Thyroid gland (tissue), 4 donors: ENCODE results near the gene GNG7. TPM values are rescaled to one million over a fixed set of nuclear protein-coding genes. Genes with fewer than 3 reads are reported as not detected.

Experiments used
- DNase-seq, 2 donors: peaks; one replicate each; pipeline ENCODE4 v3.0.0-alpha.2; 2019
- H3K27ac ChIP-seq, 3 donors: fragments of 200-600 bp; sonication (generic); 1 replicate in 2 of 3; 2 replicates in 1 of 3; pipeline ENCODE4 v1.5.1; 2016 to 2019; ENCODE audit warnings: mild to moderate bottlenecking in 1 of 3, moderate library complexity in 1 of 3
- H3K27me3 ChIP-seq: fragments of 200-600 bp; sonication (generic); one replicate; pipeline ENCODE4 v1.5.1; 2019
- H3K36me3 ChIP-seq, 2 donors: fragments of 200-600 bp; sonication (generic); one replicate each; pipeline ENCODE4 v1.5.1; 2016 to 2019
- H3K4me1 ChIP-seq, 2 donors: fragments of 200-600 bp; sonication (generic); one replicate each; pipeline ENCODE4 v1.5.1; 2017 to 2019
- H3K4me3 ChIP-seq, 3 donors: fragments of 200-600 bp; sonication (generic); replicated peaks in 1 of 3; 1 replicate in 2 of 3; 2 replicates in 1 of 3; pipeline ENCODE4 v1.5.1; 2016; ENCODE audit warnings: mild to moderate bottlenecking in 1 of 3
- H3K9me3 ChIP-seq: fragments of 200-600 bp; sonication (generic); one replicate; pipeline ENCODE4 v1.5.1; 2017
- POLR2A ChIP-seq, 2 donors: fragments of 450-650 bp; IDR thresholded peaks; one replicate each; pipeline ENCODE4 v1.6.1; 2017; ENCODE audit warnings: antibody characterized with exemption in 2 of 2, mild to moderate bottlenecking in 2 of 2, moderate library complexity in 1 of 2
- WGBS, 2 donors: methylation state at CpG; one replicate each; pipeline ENCODE4 v1.1.5; 2017; 5-methylcytosine and 5-hydroxymethylcytosine counted together
- intact Hi-C: fragments of 100-400 bp; cut with DNase I; formaldehyde crosslinking; loops from one replicate; pipeline ENCODE4 v1.15.1; 2023
- total RNA-seq, 4 donors: library from RNA; depleted of rRNA; stranded (reverse); fragments of >200 nt; gene quantifications; one replicate each; pipeline ENCODE4 v1.2.3, GENCODE V29; 2016
- TF ChIP-seq, protein P1 (sequence below), 6 experiments: fragments of 200-600 bp in 3 of 6; fragments of 450-650 bp in 3 of 6; sonication (generic) in 3 of 6; IDR thresholded peaks; one replicate each; pipeline ENCODE4 v1.5.1; 2016 to 2019; ENCODE audit warnings: antibody characterized with exemption in 6 of 6, mild to moderate bottlenecking in 2 of 6, inconsistent platforms in 1 of 6, moderate library complexity in 1 of 6

GNG7 gene
- total RNA-seq, 4 donors from 2014 or later, result 3.8 to 6.9 (median 5.6) TPM

DNA sequence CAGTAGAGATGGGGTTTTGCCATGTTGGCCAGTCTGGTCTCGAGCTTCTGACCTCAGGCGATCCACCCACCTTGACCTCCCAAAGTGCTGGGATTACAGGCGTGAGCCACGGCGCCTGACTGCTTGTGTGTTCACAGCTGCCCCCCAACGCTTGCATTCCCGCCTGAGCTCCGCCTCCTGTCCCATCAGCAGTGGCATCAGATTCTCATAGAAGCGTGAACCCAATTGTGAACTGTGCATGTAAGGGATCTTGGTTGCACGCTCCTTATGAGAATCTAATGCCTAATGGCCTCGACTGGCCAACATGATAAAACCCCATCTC lies 150.7 kb downstream of the GNG7 start:
- whole genome bisulfite sequencing, 2 donors, result 94 to 96% methylated on average over 11 of the region's 11 CpGs
- Histone ChIP-seq H3K27me3 (no peaks in the 10 kb centered on the region), H3K36me3 (no peaks in the 10 kb centered on the region), H3K27ac (no peak overlapping the region), H3K4me1 (peaks cover 5 to 13% of the 10 kb centered on the region in 2 donors), H3K4me3 (no peak overlapping the region), H3K9me3 (no peaks in the 10 kb centered on the region)
- no peak for TF ChIP-seq POLR2A (IDR thresholded peaks at IDR 0.05)
- intact Hi-C loops, result no loop called here
- DNase-seq, result no peak

DNA sequence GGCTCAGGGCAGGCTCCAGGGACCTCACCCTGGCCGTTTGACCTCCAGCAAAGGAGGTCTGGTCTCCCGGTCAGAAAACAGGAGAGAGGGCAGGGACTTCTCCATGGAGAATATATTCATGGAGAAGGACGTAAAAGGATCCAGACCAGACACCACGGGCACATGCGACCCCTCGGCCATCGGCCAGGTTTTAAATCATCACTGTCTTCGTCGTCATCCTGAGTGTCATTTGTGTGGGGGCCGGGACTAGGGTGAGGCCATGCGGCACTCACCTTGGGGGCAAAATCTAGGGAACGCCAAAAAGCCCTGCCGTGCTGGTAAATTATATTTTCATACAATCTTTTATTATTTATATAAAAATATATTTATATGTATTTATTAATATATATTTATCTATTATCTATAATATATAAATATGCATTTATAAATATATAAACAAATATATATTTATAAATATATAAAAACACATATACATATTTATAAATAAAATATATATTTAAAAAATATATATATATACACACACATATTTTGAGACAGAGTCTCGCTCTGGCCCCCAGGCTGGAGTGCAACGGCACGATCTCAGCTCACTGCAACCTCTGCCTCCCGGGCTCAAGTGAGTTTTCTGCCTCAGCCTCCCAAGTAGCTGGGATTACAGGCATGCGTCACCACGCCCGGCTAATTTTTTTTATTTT lies 151.2 kb downstream of the GNG7 start:
- no peaks in the 10 kb centered on the region for H3K27me3 ChIP-seq
- H3K27ac ChIP-seq, result no peak overlapping the region
- no peak for DNase-seq
- intact Hi-C loops, result no loop called here
- H3K9me3 ChIP-seq, result no peaks in the 10 kb centered on the region
- no peak for TF ChIP-seq POLR2A (IDR thresholded peaks at IDR 0.05)
- TF ChIP-seq, protein P1, sequence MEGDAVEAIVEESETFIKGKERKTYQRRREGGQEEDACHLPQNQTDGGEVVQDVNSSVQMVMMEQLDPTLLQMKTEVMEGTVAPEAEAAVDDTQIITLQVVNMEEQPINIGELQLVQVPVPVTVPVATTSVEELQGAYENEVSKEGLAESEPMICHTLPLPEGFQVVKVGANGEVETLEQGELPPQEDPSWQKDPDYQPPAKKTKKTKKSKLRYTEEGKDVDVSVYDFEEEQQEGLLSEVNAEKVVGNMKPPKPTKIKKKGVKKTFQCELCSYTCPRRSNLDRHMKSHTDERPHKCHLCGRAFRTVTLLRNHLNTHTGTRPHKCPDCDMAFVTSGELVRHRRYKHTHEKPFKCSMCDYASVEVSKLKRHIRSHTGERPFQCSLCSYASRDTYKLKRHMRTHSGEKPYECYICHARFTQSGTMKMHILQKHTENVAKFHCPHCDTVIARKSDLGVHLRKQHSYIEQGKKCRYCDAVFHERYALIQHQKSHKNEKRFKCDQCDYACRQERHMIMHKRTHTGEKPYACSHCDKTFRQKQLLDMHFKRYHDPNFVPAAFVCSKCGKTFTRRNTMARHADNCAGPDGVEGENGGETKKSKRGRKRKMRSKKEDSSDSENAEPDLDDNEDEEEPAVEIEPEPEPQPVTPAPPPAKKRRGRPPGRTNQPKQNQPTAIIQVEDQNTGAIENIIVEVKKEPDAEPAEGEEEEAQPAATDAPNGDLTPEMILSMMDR (IDR thresholded peaks at IDR 0.05), result no peak
- H3K36me3 ChIP-seq, result no peaks in the 10 kb centered on the region
- H3K4me3 ChIP-seq, result no peak overlapping the region
- 90 to 92% methylated on average over 20 of the region's 20 CpGs for WGBS, 2 donors
- peaks cover 10 to 18% of the 10 kb centered on the region in 2 donors for H3K4me1 ChIP-seq

DNA sequence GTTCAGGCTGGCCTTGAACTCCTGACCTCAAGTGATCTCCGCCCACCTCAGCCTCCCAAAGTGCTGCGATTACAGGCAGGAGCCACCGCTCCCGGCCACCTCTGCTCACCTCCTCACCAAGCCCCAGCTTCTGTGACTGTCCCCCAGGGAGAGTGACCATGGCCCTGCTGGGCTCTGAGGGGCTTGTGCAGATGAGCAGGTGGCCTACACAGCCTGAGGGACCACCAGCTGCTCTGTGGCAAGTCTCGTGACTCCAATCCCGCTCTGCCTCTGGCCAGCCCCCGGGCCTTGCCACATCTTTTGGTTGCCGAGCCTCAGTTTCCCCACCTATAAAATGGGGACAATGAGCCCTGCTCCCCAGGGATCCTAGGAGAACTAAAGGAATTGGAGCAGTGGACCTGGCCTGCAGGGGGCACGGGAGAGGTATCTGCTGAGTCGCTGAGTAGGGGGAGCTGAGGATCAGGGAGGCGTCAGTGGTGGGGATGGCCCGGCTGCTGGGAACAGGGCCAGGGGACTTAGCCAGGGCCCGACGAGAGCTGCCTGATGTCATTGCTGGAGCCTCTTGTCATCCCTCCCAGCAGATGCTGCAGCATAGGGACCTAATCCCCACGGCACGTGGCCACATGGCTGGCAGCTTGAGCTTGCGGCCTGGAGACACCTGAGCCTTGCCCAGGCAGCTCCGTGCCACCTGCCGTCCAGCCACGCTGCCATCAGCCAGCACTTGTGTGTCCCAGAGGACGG lies 151.9 kb downstream of the GNG7 start:
- peaks cover 17 to 26% of the 10 kb centered on the region in 2 donors for H3K4me1 ChIP-seq
- no peaks in the 10 kb centered on the region for H3K36me3 ChIP-seq
- TF ChIP-seq, protein P1 (IDR thresholded peaks at IDR 0.05), result no peak
- peak overlapping the region; percentile 46 to 66 (median 62) for H3K27ac ChIP-seq
- no peak for DNase-seq
- no peak overlapping the region for H3K4me3 ChIP-seq
- no peaks in the 10 kb centered on the region for H3K9me3 ChIP-seq
- WGBS, 2 donors, result 89% methylated on average over 6 to 16 of the region's 21 CpGs
- H3K27me3 ChIP-seq, result no peaks in the 10 kb centered on the region
- intact Hi-C loops, result no loop called here

DNA sequence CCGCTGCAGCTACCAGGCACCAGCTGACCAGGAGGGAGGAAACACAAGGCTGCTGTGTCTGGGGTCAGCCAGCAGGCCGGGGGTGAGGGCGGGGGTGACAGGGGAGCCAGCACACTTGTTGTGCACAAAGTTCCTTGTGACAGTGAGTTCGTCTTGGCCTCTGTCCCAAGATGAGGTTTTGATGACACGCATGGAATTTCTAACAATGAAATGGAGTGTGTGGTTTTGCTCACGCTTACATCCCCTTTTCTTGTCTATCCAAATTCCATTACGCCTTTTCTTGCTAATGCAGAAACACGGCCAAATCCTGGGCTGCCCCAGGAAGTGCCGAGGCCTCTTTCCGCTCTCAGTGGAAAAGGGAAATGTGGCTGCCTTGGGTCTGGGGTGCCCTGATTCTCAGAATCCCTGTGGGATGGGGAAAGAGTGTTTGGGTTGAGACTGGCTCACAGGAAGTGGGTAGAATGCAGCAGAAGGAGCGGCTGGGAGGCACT lies 152.7 kb downstream of the GNG7 start:
- 55 to 85% methylated on average over 8 to 11 of the region's 11 CpGs for WGBS, 2 donors
- intact Hi-C loops, result loop anchor here (10.0 kb wide), 1 partner anchor 65 kb away; no protein-coding TSS in a partner anchor
- Histone ChIP-seq H3K36me3 (no peaks in the 10 kb centered on the region), H3K27me3 (no peaks in the 10 kb centered on the region), H3K9me3 (no peaks in the 10 kb centered on the region), H3K27ac (peak overlapping the region; percentile 46 to 66 (median 62)), H3K4me1 (peaks cover 26 to 34% of the 10 kb centered on the region in 2 donors), H3K4me3 (no peak overlapping the region)
- DNase-seq, result peak; percentile 41 to 48
- TF ChIP-seq, protein P1 (IDR thresholded peaks at IDR 0.05), result no peak
- no peak for TF ChIP-seq POLR2A (IDR thresholded peaks at IDR 0.05)

DNA sequence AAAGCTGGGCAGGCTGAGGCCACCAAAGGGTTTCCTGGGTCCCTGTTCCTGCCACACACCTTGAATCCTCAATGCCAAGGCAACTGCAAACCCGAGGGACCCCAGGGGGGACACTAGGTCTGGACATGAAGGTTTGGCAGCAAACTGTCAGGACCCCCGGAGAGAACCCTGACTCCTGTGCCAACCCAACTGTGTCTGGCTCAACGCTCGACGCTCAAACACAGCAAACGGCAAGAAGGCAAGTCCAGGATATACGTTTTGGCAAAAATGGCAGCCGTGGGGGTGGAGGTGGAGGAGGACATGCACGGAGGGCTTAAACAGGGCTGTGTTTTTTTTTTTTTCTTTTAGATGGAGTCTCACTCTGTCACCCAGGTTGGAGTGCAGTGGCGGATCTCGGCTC lies 153.5 kb downstream of the GNG7 start:
- WGBS, 2 donors, result 93 to 94% methylated on average over 11 of the region's 11 CpGs
- Histone ChIP-seq H3K27me3 (no peaks in the 10 kb centered on the region), H3K27ac (peak overlapping the region in 2 of 3 donors; percentile 38 to 49), H3K4me3 (no peak overlapping the region), H3K36me3 (no peaks in the 10 kb centered on the region), H3K4me1 (peaks cover 33 to 42% of the 10 kb centered on the region in 2 donors), H3K9me3 (no peaks in the 10 kb centered on the region)
- DNase-seq, result no peak
- TF ChIP-seq, protein P1 (IDR thresholded peaks at IDR 0.05), result no peak
- no peak for TF ChIP-seq POLR2A (IDR thresholded peaks at IDR 0.05)
- intact Hi-C loops, result loop anchor here (10.0 kb wide), 1 partner anchor 66 kb away; no protein-coding TSS in a partner anchor
